Astrocyte of the spinal cord (primary cell): ENCODE data around the gene OR11L1.

ENCODE experiments used
- DNase-seq: peaks from one replicate; pipeline ENCODE4 v3.0.0; 2011; ENCODE audit warnings: low read depth, low spot score
- H3K4me3 ChIP-seq: 2 replicates; pipeline ENCODE4 v1.5.1; 2011; ENCODE audit warnings: low read depth, mild to moderate bottlenecking, low read length, moderate library complexity
- in situ Hi-C: cut with HindIII; loops from 2 replicates; pipeline ENCODE4 v1.10.0; 2017; ENCODE audit warnings: low sequenced_read_pairs
- TF ChIP-seq, protein P1 (sequence below): IDR thresholded peaks from 2 replicates; pipeline ENCODE4 v1.5.1; 2012; ENCODE audit warnings: low read depth, mild to moderate bottlenecking, low read length, inconsistent platforms

OR11L1 gene

DNA sequence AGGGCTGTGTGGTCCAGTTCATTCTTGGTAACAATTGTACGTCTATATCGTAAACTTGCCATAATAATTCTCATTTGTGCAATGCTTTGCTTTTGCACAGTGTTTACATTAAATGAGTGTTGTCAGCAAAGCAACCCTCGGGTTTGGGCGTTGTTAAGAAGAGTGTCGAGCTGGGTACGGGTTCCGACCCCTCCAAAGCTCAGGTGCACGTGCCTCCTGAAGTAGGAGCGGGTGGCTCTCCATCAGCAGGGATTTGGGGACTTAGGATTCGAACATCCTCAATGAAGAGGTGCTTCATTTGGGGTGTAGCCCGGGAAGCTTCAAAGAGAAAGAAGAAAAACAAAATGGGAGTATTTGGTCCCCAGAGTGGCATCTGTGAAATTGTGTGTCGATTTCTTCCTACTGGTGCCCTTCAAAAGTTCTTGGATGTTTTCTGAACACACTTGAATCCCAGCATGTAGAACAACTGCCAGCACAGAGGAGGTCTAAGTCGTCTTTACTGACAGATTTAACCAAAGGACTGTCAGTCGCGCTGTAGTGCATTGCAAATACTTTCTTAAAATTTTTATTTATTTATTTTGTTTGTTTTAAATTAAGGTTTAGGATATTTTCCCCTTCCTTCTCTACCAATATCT lies 16.4 kb upstream of the OR11L1 start:
- peak overlapping the region; percentile 46 for H3K4me3 ChIP-seq

DNA sequence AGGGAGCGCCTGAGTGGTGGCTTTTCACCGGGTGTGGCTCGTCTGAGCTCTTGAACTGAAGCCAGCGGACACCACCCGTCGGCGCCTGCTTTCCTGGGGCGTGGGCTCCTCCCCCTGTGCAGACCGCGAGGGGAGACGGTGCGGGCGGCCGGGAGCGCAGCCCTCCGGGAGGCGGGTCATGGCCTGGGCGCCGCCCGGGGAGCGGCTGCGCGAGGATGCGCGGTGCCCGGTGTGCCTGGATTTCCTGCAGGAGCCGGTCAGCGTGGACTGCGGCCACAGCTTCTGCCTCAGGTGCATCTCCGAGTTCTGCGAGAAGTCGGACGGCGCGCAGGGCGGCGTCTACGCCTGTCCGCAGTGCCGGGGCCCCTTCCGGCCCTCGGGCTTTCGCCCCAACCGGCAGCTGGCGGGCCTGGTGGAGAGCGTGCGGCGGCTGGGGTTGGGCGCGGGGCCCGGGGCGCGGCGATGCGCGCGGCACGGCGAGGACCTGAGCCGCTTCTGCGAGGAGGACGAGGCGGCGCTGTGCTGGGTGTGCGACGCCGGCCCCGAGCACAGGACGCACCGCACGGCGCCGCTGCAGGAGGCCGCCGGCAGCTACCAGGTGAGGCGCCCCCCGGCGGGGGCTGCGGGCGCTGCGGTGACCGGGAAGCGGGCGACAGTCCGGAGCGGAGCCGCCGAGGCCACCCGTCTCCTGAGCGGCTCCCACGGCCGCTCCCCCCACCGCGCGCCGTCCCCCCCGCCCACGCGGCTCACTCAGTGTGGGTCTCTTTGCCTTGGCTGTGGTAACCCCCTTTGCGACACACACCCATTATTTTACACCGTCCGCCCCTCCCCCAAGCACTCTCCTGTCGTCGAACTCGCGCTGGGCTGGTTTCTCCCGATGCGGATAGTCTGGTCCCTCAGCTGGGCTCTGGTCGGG lies 15.6 kb upstream of the OR11L1 start, which contains the start of gene TRIM58:
Gene TRIM58, plus strand, starts transcription at position 119 of the 916 bp plus-strand sequence. Its CDS starts 60 bp downstream, at position 179.
- TF ChIP-seq, protein P1, sequence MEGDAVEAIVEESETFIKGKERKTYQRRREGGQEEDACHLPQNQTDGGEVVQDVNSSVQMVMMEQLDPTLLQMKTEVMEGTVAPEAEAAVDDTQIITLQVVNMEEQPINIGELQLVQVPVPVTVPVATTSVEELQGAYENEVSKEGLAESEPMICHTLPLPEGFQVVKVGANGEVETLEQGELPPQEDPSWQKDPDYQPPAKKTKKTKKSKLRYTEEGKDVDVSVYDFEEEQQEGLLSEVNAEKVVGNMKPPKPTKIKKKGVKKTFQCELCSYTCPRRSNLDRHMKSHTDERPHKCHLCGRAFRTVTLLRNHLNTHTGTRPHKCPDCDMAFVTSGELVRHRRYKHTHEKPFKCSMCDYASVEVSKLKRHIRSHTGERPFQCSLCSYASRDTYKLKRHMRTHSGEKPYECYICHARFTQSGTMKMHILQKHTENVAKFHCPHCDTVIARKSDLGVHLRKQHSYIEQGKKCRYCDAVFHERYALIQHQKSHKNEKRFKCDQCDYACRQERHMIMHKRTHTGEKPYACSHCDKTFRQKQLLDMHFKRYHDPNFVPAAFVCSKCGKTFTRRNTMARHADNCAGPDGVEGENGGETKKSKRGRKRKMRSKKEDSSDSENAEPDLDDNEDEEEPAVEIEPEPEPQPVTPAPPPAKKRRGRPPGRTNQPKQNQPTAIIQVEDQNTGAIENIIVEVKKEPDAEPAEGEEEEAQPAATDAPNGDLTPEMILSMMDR: peak; percentile 24
- in situ Hi-C loops: no loop called here
- peak within 1 kb of the TSS; percentile 46 for H3K4me3 ChIP-seq
- peak; percentile 23 for DNase-seq

More for the DNA sequence above, 16.4 kb upstream of the OR11L1 start:
- in situ Hi-C loops: no loop called here
- DNase-seq: no peak
- TF ChIP-seq, protein P1: no peak

DNA sequence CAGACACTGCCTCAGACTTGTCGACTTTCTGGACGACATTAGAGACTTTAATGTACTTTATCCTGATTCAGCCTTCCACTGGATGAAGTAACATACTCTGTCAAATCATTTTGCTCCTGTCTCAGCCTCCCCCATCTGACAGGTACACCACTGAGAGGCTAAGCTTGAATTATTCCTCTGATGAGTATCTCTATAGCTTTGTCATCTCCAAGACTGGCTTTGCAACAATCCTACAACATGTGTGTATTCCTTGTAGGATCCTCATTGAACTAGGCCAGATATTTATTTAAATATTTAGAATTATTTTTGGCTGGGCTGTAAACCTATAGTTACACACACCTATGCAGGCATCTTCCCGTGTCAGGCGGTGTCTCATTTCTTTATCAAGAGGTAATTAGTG lies 14.2 kb upstream of the OR11L1 start:
- TF ChIP-seq, protein P1: no peak
- in situ Hi-C loops: no loop called here
- DNase-seq: no peak
- H3K4me3 ChIP-seq: no peak overlapping the region

DNA sequence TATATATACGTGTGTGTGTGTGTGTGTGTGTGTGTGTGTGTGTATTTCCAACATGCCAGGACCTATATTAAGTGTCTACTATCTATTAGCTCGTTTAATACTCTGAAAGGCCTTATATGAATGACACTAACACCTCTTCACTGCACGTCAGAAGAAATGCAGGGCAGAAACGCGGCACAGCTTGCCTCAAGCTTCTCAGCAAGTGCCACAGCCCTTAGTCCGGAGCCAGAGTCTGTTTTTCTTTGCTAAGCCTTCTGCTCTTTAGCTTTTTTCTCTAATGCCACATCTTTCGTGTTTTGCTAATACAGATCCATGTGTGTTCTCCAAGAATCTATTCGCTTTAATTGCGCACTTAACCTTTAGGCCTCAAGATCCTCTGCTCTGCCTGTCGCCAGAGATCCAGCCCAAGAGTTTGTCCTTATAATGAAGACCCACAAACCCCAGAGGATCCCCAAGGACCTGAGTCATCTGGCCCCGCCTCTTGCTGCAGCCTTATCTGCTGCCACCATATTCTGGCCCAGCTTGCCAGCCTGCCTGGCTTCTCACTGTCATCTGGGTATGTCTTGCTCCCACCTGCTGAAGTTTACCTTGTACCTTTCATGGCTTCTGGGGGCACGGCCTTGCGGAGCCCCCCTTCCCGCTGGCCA lies 13.3 kb upstream of the OR11L1 start:
- TF ChIP-seq, protein P1: no peak
- DNase-seq: no peak
- in situ Hi-C loops: no loop called here
- H3K4me3 ChIP-seq: no peak overlapping the region

DNA sequence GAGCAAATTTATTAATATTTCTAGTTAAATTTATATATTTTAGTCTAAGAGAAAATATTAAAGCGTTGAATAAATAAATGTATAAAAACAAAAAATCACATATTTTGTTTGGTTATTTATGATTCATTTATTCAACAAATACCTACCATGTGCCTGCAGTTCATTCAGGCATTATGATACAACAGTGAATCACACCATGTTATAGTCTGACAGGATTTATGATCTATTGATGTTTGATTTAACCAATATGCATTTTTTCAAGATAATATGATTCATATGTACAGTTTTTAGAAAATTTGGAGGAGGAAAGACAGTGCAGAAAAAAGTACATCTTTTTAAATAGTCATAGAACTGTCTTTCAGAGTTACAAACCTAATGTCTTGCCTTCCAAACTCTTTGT lies 7.9 kb upstream of the OR11L1 start:
- no peak overlapping the region for H3K4me3 ChIP-seq
- in situ Hi-C loops: no loop called here
- TF ChIP-seq, protein P1: no peak
- DNase-seq: no peak

DNA sequence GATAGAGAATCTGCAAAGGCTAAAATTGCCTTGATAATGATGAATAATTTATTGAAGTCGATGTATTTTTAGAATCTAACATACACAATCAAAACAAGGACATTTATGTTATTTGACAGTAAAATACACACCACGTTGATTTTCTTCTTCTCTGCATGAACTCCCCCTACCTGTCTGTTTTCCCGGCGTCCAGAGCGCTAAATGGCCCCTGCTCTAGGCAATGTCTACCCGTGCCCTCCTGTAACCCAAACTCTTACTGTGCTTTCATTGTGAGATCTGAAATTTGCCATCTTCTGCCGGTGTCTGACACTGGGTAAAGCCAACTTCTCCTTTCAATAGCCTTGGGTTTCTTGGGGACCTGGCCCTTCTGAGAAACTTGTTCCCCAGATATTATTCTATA lies 6.7 kb upstream of the OR11L1 start:
- no peak overlapping the region for H3K4me3 ChIP-seq
- no peak for DNase-seq
- TF ChIP-seq, protein P1: no peak
- in situ Hi-C loops: no loop called here
